HL-60 (cell line): ENCODE results near the gene NUDT4B.
"Not testable (repeated sequence)": the region's sequence is repeated elsewhere in the genome, so short reads cannot be mapped to it uniquely, and the experiment has no call there.

Experiments
- CTCF ChIP-seq: IDR thresholded peaks from one replicate; pipeline ENCODE4 v1.5.1; 2011; ENCODE audit warnings: low read length, control low read depth, inconsistent platforms; ENCODE audit not compliant: insufficient read depth
- GABPA ChIP-seq: IDR thresholded peaks from 2 replicates; pipeline ENCODE4 v1.6.1; 2012; ENCODE audit warnings: low read depth
- POLR2AphosphoS5 ChIP-seq: IDR thresholded peaks from 2 replicates; pipeline ENCODE4 v1.6.1; 2012; ENCODE audit warnings: low read depth
- REST ChIP-seq: IDR thresholded peaks from 2 replicates; pipeline ENCODE4 v1.6.1; 2012; ENCODE audit warnings: low read depth; ENCODE audit not compliant: insufficient replicate concordance

GRCh38 chr1:148699357-148699756 is 49.2 kb upstream of the NUDT4B start:
- TF ChIP-seq CTCF, GABPA, POLR2AphosphoS5, REST: not testable (repeated sequence)
